ENCODE measurements around the gene BAIAP2L2. TPM values are rescaled to one million over a fixed set of nuclear protein-coding genes. Genes with fewer than 3 reads are reported as not detected.
"Not testable (repeated sequence)": the region's sequence is repeated elsewhere in the genome, so short reads cannot be mapped to it uniquely, and the experiment has no call there.

The BAIAP2L2 gene
- total and polyA plus RNA-seq, 3 donors from 2014 or later: 6.6 to 10.0 (median 8.8) TPM

GRCh38 chr22:38118182-38118581 is 7.7 kb upstream of the BAIAP2L2 start:
- TF ChIP-seq CTCF (IDR thresholded peaks at IDR 0.05): no peak
- TF ChIP-seq POLR2A (IDR thresholded peaks at IDR 0.05): no peak
- Histone ChIP-seq H3K27me3 (no peaks in the 10 kb centered on the region), H3K36me3 (ENCODE audit: low read depth, missing control alignments) (no peaks in the 10 kb centered on the region), H3K9me3 (no peaks in the 10 kb centered on the region), H3K4me3 (no peak overlapping the region), H3K27ac (no peak overlapping the region), H3K4me1 (peaks cover 7% of the 10 kb centered on the region)
- no peak for DNase-seq
- intact Hi-C loops (cut with DNase I; ENCODE audit: low total_unique reads): loop anchor here (5.0 kb wide), 1 partner anchor 234 kb away; no protein-coding TSS in a partner anchor
- 96% methylated on average over 3 of the region's 3 CpGs for WGBS, 2 donors

GRCh38 chr22:38117556-38117955 is 7.1 kb upstream of the BAIAP2L2 start:
- not testable (repeated sequence) for H3K4me3 ChIP-seq; H3K27me3 ChIP-seq; H3K27ac ChIP-seq; H3K36me3 ChIP-seq (ENCODE audit: low read depth, missing control alignments); H3K9me3 ChIP-seq; H3K4me1 ChIP-seq; DNase-seq
- intact Hi-C loops (cut with DNase I; ENCODE audit: low total_unique reads): loop anchor here (5.0 kb wide), 1 partner anchor 235 kb away; no protein-coding TSS in a partner anchor
- WGBS, 2 donors: 91 to 92% methylated on average over 10 of the region's 10 CpGs

GRCh38 chr22:38115423-38116205 is 5.1 kb upstream of the BAIAP2L2 start:
- no peaks in the 10 kb centered on the region for H3K9me3 ChIP-seq
- H3K36me3 ChIP-seq (ENCODE audit: low read depth, missing control alignments): no peaks in the 10 kb centered on the region
- no peaks in the 10 kb centered on the region for H3K27me3 ChIP-seq
- H3K27ac ChIP-seq: no peak overlapping the region
- peaks cover 7% of the 10 kb centered on the region for H3K4me1 ChIP-seq
- H3K4me3 ChIP-seq: no peak overlapping the region
- intact Hi-C loops (cut with DNase I; ENCODE audit: low total_unique reads): loop anchor here (5.0 kb wide), 1 partner anchor 237 kb away; no protein-coding TSS in a partner anchor
- WGBS, 2 donors: 94 to 97% methylated on average over 6 to 31 of the region's 31 CpGs
- DNase-seq: no peak
- TF ChIP-seq POLR2A (IDR thresholded peaks at IDR 0.05) (no peak), CTCF (IDR thresholded peaks at IDR 0.05) (no peak)

GRCh38 chr22:38114484-38115398 is 4.3 kb upstream of the BAIAP2L2 start:
- intact Hi-C loops (cut with DNase I; ENCODE audit: low total_unique reads): loop anchor here (5.0 kb wide), 1 partner anchor 238 kb away; no protein-coding TSS in a partner anchor
- Histone ChIP-seq H3K4me1 (peaks cover 7% of the 10 kb centered on the region), H3K36me3 (ENCODE audit: low read depth, missing control alignments) (no peaks in the 10 kb centered on the region), H3K27me3 (no peaks in the 10 kb centered on the region), H3K27ac (no peak overlapping the region), H3K9me3 (no peaks in the 10 kb centered on the region), H3K4me3 (no peak overlapping the region)
- 41 to 60% methylated on average over 18 to 32 of the region's 32 CpGs for WGBS, 2 donors
- no peak for TF ChIP-seq POLR2A (IDR thresholded peaks at IDR 0.05)
- TF ChIP-seq CTCF (IDR thresholded peaks at IDR 0.05): peak; percentile 67 to 80 (median 79)
- peak; percentile 90 for DNase-seq

GRCh38 chr22:38112381-38112780 is 1.9 kb upstream of the BAIAP2L2 start:
- no peaks in the 10 kb centered on the region for H3K36me3 ChIP-seq (ENCODE audit: low read depth, missing control alignments)
- no peak overlapping the region for H3K4me3 ChIP-seq
- intact Hi-C loops (cut with DNase I; ENCODE audit: low total_unique reads): no loop called here
- TF ChIP-seq POLR2A (IDR thresholded peaks at IDR 0.05): no peak
- no peak for TF ChIP-seq CTCF (IDR thresholded peaks at IDR 0.05)
- WGBS, 2 donors: 96 to 97% methylated on average over 10 to 22 of the region's 22 CpGs
- H3K27me3 ChIP-seq: no peaks in the 10 kb centered on the region
- H3K4me1 ChIP-seq: peaks cover 15% of the 10 kb centered on the region
- DNase-seq: no peak
- no peaks in the 10 kb centered on the region for H3K9me3 ChIP-seq
- H3K27ac ChIP-seq: no peak overlapping the region

Data from testis (tissue), 3 donors.